ENCODE data around the gene TLE2. TPM values are rescaled to one million over a fixed set of nuclear protein-coding genes. Genes with fewer than 3 reads are reported as not detected.

TLE2 gene
- total and polyA plus RNA-seq, 9 of the 15 experiments (the other 6 are each of a cell fraction or from before 2014, with no cell fraction given) = 0.35 to 13.1 (median 6.2) TPM

DNA sequence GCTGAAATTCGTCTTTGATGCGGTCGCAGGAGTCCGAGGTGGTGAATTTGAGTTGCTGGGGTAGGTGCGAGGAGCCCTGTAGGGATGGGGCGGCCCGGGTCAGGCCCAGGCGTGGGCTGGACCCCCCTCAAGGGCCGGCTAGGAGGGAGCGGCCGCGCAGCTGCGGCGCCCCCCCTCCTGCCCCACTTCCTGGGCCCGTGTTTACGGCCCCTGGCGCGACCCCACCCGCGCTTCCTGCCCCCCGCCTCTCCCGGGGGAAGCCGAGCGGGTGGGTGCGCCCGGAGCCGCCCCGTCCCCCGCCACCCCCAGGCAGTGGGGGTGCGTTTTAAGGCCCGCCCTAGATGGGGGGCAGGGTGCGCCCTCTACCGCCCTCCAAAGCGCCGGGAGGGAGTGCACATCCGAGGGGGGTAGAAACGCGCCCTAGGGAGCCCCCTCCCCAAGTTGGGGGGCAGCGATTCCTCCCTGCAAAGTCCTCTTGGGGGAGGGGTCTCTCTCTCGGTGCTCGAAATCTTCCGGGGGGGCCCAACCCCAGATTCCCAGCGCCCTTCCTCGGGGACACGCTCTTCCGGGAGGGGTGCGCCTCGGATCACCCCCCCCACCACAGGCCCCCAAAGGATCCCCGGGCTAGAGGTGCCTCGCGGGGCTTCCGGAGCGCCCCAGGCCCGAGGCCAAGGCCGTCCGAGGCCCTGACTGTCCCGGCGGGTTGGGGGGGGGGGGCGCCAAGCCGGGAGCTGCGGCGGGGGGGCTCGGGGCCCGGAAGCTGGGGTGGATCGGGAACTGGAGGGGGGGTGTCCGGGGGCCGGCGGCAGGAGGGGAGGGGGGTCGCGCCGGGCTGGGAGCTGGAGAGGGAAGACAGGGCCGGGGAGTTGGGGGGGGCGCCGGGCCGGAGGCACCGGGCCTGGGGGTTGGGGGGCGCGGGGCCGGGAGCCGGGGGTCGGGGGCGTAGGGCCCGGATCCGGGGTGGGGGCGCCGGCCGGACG, 32.4 kb upstream of the TLE2 start (continued):
- TF ChIP-seq SRSF1 (IDR thresholded peaks at IDR 0.05; ENCODE audit: low read depth, low read length) (no peak), ZBTB5 (IDR thresholded peaks at IDR 0.05) (no peak), RAD21 (CRISPR knock-in tag; conservative IDR thresholded peaks at IDR 0.05 in 1 of 2, IDR thresholded peaks at IDR 0.05 in 1 of 2) (peak; percentile 31 to 32; a peak in 2 of 4 replicates), ZBTB34 (CRISPR knock-in tag; IDR thresholded peaks at IDR 0.05) (no peak), GABPB1 (CRISPR knock-in tag; IDR thresholded peaks at IDR 0.05) (peak; percentile 45; the same call in 1 of the 2 replicates), EZH2 (IDR thresholded peaks at IDR 0.05; ENCODE audit: borderline replicate concordance, low read depth, low read length) (no peak), ZNF551 (CRISPR knock-in tag; IDR thresholded peaks at IDR 0.05) (no peak), ARHGAP35 (IDR thresholded peaks at IDR 0.05; ENCODE audit: partially characterized antibody) (no peak), RBM39 (optimal IDR thresholded peaks at IDR 0.05; ENCODE audit: low read depth, low read length) (no peak), ZC3H11A (IDR thresholded peaks at IDR 0.05; ENCODE audit: low read depth, low read length) (no peak), RNF219 (CRISPR knock-in tag; IDR thresholded peaks at IDR 0.05) (no peak), CEBPG (CRISPR knock-in tag; IDR thresholded peaks at IDR 0.05) (no peak), CEBPG (tag; conservative IDR thresholded peaks at IDR 0.05 in 1 of 2, IDR thresholded peaks at IDR 0.05 in 1 of 2) (no peak)
- TF ChIP-seq, protein P1, sequence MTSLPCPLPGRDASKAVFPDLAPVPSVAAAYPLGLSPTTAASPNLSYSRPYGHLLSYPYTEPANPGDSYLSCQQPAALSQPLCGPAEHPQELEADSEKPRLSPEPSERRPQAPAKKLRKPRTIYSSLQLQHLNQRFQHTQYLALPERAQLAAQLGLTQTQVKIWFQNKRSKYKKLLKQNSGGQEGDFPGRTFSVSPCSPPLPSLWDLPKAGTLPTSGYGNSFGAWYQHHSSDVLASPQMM (CRISPR knock-in tag; IDR thresholded peaks at IDR 0.05) = no peak
- TF ChIP-seq, protein P2, sequence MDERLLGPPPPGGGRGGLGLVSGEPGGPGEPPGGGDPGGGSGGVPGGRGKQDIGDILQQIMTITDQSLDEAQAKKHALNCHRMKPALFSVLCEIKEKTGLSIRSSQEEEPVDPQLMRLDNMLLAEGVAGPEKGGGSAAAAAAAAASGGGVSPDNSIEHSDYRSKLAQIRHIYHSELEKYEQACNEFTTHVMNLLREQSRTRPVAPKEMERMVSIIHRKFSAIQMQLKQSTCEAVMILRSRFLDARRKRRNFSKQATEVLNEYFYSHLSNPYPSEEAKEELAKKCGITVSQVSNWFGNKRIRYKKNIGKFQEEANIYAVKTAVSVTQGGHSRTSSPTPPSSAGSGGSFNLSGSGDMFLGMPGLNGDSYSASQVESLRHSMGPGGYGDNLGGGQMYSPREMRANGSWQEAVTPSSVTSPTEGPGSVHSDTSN (CRISPR knock-in tag; IDR thresholded peaks at IDR 0.05; ENCODE audit: low read depth) = no peak
- TF ChIP-seq, protein P2 (tag; conservative IDR thresholded peaks at IDR 0.05; ENCODE audit: low read depth) = no peak
